ENCODE measurements around the gene CCDC87.
A peak's percentile ranks its signal among the peaks of the same experiment; 100 is the strongest.
"Not testable (repeated sequence)": the region's sequence is repeated elsewhere in the genome, so short reads cannot be mapped to it uniquely, and the experiment has no call there.

Gene CCDC87

DNA sequence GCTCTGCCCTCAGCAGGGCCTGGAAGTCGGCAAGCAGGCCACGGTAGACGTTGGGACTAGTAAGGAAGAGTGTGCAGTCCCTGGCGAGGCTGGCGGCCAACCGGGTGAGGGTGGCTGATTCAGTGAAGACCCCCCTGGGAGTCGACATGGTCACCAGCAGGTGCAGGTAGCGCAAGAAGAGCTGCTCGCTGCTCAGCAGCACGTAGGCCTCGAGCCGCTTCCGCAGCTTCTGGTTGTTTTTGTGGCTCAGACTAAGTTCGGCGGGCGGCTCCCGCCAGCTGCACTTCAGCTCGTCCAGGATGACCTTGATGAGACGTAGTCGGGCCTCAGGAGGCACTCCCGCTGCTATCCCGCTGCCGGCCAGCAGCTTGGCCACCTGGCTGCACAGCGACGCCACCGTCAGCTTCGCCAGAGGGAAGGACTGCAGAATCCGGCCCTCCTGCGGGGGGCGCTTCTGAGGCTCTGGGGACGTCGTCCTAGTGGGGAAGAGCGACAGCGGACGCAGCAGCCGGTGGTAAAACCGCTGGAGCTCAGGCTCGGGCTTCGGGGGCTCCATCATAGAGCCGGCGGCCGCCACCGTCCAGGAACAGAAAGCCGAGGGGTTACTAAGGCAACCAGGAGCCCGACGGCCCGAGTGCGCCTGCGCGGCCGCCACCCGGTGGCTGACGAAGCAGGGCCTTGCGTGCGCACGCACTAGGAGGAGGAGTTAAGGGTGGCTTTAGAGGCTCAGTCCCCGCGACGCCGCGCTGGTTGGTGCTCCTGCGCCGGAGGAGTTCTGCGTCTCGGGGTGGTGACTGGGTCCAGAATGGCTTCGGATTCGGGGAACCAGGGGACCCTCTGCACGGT, at the start of gene CCDC87, which contains the start of gene CCS:
TSS of gene CCDC87 (minus strand) at position 607 of the 846 bp plus-strand sequence. CDS start at position 559, 48 bp downstream.
TSS of gene CCS (plus strand) at position 729 of the 846 bp plus-strand sequence. CDS start at position 806, 77 bp downstream.
- DNase-seq = peak; percentile 82 to 88

- DNase-seq = no peak
Measured at GRCh38 chr11:66641834-66642233, 49.0 kb upstream of the CCDC87 start.

DNA sequence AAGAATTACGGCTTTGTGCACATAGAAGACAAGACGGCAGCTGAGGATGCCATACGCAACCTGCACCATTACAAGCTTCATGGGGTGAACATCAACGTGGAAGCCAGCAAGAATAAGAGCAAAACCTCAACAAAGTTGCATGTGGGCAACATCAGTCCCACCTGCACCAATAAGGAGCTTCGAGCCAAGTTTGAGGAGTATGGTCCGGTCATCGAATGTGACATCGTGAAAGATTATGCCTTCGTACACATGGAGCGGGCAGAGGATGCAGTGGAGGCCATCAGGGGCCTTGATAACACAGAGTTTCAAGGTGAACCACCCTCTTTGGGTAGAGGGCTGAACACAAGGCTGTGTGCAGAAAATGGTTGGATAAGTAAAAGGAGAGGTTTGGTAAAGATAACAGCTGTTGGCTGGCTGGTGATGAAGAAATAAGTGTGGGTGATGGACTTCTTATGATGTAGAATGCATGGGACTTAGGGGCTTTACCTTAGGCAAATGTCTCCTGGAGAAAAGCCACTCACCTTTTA, 47.0 kb upstream of the CCDC87 start:
- DNase-seq = not testable (repeated sequence)

DNA sequence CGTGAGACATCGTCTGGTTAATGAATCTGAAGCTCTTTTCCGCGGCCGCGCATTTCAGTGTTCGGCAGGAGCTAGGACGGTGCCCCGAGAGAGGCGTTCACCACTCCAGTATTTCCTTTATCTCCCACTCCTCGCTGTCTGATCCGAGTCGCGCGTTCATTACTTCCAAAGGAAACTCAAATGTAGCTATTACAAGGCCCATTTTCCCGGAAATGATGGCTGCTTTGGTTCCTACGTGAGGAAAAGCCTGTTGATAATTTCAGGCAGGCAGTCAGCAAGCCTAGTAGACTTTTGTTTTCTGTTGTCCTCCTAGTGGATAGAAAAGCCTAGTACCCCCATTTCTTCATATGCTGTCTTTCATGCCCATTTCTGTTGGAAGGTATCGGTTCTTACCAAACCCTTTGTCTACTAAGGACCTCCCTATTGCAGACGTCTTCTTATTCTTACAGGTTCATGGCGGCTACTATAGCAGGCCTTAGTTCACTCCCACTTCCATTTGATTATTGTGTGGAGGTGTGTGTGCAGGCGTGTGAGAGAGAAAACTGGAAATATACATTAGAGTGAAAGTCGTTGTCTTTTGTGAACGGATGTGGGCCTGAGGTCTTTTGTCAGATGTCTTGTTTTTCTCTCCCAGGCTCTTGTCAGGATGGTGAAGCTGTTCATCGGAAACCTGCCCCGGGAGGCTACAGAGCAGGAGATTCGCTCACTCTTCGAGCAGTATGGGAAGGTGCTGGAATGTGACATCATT, 46.4 kb upstream of the CCDC87 start:
- DNase-seq = peak in 1 of 2 experiments; percentile 7

DNA sequence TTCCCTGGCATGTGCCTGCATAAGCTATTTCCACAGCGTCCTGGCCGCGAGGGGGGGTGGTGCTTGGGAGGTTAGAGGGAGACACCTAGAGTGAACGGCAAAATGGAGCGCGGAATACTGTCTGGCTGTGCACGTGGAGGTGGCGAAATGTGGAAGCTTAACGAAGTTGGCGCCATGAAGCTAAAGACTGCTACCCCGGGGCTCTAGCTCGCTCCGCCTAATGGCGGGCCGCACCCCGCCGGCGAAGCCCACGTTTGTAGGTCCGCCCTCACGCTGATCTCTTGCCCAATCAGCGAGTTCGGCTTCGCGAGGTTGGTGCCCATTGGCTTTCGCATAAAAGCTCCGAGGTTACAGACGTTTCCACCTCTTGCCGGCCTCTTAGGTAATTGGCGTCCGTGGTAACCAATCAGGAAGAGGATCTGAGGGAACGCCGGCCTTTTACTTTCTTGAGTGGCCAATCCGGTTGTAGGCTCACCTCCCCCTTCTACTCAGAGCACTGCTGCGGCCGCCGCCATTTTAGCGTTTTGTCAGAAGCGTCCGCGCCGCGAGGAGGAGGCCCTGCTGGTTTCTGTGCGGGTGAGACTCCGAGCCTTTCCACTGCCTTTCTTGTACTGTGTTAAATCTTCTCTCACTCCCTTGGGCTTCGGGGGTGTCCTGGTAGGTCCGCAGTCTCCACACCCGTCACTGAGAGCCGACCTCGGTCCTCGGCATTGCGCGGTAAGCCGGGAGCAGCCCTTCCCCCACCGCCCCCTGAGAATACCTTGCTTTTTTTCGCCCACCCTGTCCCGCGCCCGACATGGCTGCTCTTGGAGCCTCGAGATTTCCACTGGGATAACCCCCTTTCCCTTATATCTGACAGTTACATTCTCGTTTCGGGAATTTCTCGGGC, 45.6 kb upstream of the CCDC87 start, which contains the start of gene RBM4:
TSS of gene RBM4 (plus strand) at position 527 of the 889 bp plus-strand sequence. CDS start 1,009 bp downstream, outside the sequence.
- peak; percentile 98 for DNase-seq

DNA sequence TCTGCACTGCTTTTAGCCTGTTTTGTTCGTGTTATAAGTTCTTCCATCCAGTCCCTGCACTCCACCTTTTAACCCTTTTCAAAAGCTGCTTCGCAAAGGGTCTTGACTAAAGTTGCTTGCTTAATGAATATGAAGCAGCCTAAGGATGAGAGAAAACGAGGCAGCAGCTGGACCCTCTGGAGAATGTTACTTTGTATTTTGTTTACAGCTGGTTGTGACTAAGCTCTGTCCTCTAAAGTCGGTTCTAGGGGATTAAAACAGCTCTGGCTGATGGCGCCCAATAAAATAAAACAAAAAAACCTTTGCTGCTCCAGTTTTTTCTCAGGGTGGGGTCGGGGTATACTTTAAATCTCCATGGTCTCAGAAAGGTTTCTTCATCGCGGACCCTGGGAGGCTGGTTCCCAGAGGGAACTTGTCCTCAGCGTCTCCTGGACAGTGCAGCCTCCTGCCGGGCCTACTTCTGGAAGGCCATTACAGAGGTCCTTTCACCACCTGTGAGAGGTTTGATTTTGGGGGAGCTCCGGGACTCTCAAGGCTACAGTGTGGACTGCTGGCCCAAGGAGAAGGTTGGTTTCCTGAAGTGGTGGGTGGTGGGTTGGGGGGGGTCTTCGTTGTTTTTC, 44.8 kb upstream of the CCDC87 start:
- DNase-seq = no peak

DNA sequence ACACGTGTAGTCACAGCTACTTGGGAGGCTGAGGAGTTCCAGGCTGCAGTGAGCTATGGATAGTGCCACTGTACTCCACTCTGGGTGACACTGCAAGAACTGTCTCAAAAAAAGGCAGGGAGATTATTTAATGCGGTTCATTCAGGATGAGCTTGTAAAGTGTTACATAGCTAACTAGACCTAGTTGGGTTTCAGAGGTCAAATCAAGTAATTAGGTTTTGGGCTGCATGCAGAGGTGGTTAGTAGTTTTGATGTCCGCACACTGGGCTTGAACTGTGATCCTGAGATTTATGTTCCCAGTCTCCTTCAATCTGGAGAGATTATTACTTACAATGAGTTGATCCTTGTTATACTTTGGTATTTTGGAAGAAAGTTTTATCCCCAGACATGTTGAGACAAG, 43.5 kb upstream of the CCDC87 start:
- no peak for DNase-seq

DNA sequence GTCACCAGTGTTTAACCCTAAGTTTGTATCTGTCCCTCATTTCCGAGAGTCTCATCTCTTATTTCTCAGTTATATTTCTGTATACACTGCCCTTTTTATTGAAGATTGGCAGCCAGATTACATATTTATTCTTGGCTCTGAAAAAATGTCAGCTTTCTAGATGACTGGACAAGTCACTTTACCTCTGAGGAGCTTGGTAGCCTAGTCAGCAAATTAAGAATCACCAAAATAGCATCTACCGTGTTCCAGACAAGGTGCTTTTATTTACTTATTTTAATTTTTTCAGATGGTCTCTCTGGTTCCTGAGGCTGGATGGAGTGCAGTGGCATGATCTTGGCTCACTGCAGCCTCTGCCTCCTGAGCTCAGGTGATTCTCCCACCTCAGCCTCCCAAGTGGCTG, 40.1 kb upstream of the CCDC87 start:
- no peak for DNase-seq

- no peak for DNase-seq
Measured at GRCh38 chr11:66631883-66632282, 39.0 kb upstream of the CCDC87 start.

DNA sequence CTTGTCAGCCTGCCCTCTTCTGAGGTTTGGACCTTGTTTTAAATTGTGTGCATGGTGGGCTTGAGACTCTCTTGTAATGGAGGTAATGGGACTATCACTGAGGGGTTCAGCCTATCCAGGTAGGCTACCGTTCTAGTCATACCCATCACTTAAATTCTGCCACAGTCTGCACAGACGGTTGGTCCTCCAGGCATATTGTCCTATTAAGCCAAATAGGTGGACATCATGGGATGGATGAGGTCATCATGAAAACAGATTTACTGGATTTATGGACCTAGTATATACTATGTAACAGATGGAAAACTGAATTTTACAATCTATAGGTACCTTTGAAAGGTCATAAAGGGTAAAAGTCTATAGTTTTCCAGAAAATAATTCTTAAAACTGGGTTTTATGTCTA, 36.5 kb upstream of the CCDC87 start:
- DNase-seq = no peak

- no peak for DNase-seq
Measured at GRCh38 chr11:66628061-66628603, 35.3 kb upstream of the CCDC87 start.

GRCh38 chr11:66626926-66627325, 34.1 kb upstream of the CCDC87 start:
- no peak for DNase-seq

GRCh38 chr11:66626382-66626781, 33.5 kb upstream of the CCDC87 start:
- DNase-seq = no peak

DNA sequence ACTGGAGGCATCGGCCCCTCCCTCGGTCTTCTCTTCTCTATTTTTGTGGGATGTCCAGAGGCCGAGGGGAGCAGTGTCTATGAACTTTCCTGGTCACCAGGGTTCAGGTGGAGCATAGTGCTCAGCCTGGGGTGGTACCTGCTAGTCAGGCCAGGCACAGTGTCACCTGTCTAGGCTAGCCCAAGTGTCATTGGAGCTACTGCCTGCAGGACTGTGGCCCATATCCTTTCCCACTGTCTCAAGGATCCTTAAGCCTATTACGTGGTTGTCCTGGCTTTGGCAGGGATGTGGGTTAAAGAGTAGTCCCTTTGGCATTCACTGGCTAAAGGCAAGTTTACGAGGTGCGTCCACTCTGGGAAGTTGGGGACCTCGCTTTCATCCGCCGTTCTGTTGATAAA, 32.9 kb upstream of the CCDC87 start:
- DNase-seq = no peak

DNA sequence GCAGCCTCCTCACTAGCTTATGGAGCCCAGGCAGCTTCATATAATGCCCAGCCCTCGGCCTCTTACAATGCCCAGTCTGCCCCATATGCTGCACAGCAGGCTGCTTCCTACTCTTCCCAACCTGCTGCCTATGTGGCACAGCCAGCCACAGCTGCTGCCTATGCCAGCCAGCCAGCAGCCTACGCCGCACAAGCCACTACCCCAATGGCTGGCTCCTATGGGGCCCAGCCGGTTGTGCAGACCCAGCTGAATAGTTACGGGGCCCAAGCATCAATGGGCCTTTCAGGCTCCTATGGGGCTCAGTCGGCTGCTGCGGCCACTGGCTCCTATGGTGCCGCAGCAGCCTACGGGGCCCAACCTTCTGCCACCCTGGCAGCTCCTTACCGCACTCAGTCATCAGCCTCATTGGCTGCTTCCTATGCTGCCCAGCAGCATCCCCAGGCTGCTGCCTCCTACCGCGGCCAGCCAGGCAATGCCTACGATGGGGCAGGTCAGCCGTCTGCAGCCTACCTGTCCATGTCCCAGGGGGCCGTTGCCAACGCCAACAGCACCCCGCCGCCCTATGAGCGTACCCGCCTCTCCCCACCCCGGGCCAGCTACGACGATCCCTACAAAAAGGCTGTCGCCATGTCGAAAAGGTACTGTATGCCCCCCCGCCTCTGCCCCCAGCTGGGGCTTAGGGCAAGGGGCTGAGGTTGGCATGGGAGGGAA, 32.3 kb upstream of the CCDC87 start:
- DNase-seq = no peak

DNA sequence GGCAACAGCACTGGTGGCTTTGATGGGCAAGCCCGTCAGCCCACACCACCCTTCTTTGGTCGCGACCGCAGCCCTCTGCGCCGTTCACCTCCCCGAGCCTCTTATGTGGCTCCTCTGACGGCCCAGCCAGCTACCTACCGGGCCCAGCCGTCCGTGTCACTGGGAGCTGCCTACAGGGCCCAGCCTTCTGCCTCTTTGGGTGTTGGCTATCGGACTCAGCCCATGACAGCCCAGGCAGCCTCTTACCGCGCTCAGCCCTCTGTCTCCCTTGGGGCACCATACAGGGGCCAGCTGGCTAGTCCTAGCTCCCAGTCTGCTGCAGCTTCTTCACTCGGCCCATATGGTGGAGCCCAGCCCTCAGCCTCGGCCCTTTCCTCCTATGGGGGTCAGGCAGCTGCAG, 31.6 kb upstream of the CCDC87 start:
- DNase-seq = no peak

- peak; percentile 53 to 79 for DNase-seq
Measured at GRCh38 chr11:66619080-66619554, 26.3 kb upstream of the CCDC87 start.

- DNase-seq = peak; percentile 63 to 66
Measured at GRCh38 chr11:66617155-66617834, 24.4 kb upstream of the CCDC87 start.

GRCh38 chr11:66616379-66617154, 23.7 kb upstream of the CCDC87 start, which contains the start of gene RBM14:
RBM14 (plus strand) TSS chr11:66616630; CDS start chr11:66616721, 91 bp downstream.
- DNase-seq = peak; percentile 97

All from AML-193 (cell line).